Small intestine (tissue), 7 donors: ENCODE measurements around the gene IFNGR2. TPM values are rescaled to one million over a fixed set of nuclear protein-coding genes. Genes with fewer than 3 reads are reported as not detected.
A peak's percentile ranks its signal among the peaks of the same experiment; 100 is the strongest.

ENCODE experiments used
- DNase-seq, 2 donors: peaks; one replicate each; pipeline versions ENCODE4 v3.0.0 to v3.0.0-alpha.2; 2013
- FAIRE-seq: peaks from 2 replicates; lab custom pipeline; 2012; peaks lifted over from hg19 to GRCh38; lab: Jason Lieb, UNC
- H3K27ac ChIP-seq, 3 donors: one replicate each; pipeline ENCODE4 v1.5.1; 2013; ENCODE audit warnings: low read length in 2 of 3, mild to moderate bottlenecking in 2 of 3, control low read depth in 1 of 3, inconsistent platforms in 1 of 3, low read depth in 1 of 3, moderate library complexity in 1 of 3
- H3K27me3 ChIP-seq, 3 donors: one replicate each; pipeline ENCODE4 v1.6.1; 2013; ENCODE audit warnings: low read length in 3 of 3, inconsistent platforms in 1 of 3; ENCODE audit not compliant: control insufficient read depth in 3 of 3, insufficient read depth in 3 of 3
- H3K36me3 ChIP-seq, 3 donors: one replicate each; pipeline ENCODE4 v1.6.1; 2013; ENCODE audit warnings: low read length in 3 of 3, inconsistent platforms in 1 of 3, low read depth in 1 of 3, mild to moderate bottlenecking in 1 of 3, moderate library complexity in 1 of 3; ENCODE audit not compliant: control insufficient read depth in 3 of 3, insufficient read depth in 2 of 3
- H3K4me1 ChIP-seq, 3 donors: one replicate each; pipeline ENCODE4 v1.6.1; 2013; ENCODE audit warnings: low read length in 2 of 3, inconsistent platforms in 1 of 3, low read depth in 1 of 3, mild to moderate bottlenecking in 1 of 3, moderate library complexity in 1 of 3; ENCODE audit not compliant: control insufficient read depth in 3 of 3, insufficient read depth in 2 of 3
- H3K4me3 ChIP-seq, 3 donors: one replicate each; pipeline ENCODE4 v1.5.1; 2013; ENCODE audit warnings: low read length in 3 of 3, control low read depth in 1 of 3, inconsistent platforms in 1 of 3, low read depth in 1 of 3, mild to moderate bottlenecking in 1 of 3, moderate library complexity in 1 of 3
- H3K9me3 ChIP-seq, 2 donors: one replicate each; pipeline ENCODE4 v1.6.1; 2013; ENCODE audit warnings: low read depth in 1 of 2, low read length in 1 of 2; ENCODE audit not compliant: control insufficient read depth in 2 of 2, insufficient read depth in 1 of 2
- WGBS, 3 donors: extraction: QIAGEN DNeasy Blood & Tissue Kit; methylation state at CpG; one replicate each; pipeline ENCODE4 v1.1.7; 2013; 5-methylcytosine and 5-hydroxymethylcytosine counted together
- polyA plus RNA-seq, 4 donors: library from polyadenylated mRNA; stranded (reverse) in 3 of 4; unstranded in 1 of 4; fragments of 200-250 nt in 3 of 4; fragments of 120-200 nt in 1 of 4; gene quantifications; one replicate each; pipeline versions ENCODE4 v1.2.1 to v1.2.3, GENCODE V29; 2013
- donor health status: healthy with polysubstance abuse.
- donor health status: control.
- donor health status: control.
- donor health status: Bipolar disorder and iron deficiency.
- donor health status: healthy.

Gene IFNGR2
- polyA plus RNA-seq, 4 donors = 42.8 to 121 (median 68.8) TPM

DNA sequence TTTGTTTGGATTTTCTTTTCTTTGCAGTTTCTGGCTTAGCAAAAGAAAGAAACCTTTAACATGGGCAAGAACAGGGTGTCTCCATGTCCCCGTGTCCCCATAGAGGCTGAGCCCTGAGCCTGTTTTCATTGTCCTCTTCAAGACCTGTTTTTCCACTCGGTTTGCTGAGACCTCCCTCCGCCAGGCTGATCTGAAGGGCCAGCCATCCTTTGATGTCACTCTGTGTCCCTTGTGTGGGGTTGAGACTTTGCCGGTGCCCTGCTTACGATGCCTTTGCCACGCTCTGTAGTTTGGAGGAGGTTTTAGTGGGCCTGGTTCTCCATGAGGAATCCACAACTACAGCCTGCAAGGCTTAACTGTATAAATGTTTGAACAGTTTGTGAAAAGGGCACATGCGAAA lies 23.8 kb downstream of the IFNGR2 start:
- WGBS, 3 donors = 87 to 90% (median 88%) methylated on average over 7 of the region's 7 CpGs
- FAIRE-seq = no peak

DNA sequence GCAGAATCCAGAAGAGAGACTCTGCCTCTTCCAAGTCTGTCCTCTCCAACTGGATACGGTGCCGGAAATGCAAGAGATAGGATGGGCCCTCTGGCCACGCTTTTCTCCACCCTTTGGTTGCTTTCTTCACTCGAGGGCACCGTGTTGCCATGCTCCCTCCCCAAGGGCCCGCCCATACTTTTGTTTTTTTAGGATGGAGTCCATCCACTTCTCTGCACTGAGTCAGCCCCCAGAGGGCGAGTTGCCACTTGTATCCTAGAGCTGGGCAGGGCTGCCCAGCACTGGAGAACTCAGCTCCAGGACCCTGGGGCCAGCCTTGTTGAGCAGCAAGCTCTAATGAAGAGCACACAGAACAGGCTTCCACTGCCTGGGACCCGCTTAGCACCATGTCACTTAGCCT lies 25.5 kb downstream of the IFNGR2 start:
- no peak for DNase-seq
- H3K36me3 ChIP-seq = peaks cover 15 to 89% (median 17%) of the 10 kb centered on the region in 3 donors
- H3K9me3 ChIP-seq = no peaks in the 10 kb centered on the region
- no peak for FAIRE-seq
- H3K27me3 ChIP-seq = no peaks in the 10 kb centered on the region
- WGBS, 3 donors = 89 to 91% (median 90%) methylated on average over 8 of the region's 8 CpGs
- H3K27ac ChIP-seq = no peak overlapping the region
- H3K4me3 ChIP-seq = no peak overlapping the region
- peaks cover 0 to 5% (median 5%) of the 10 kb centered on the region in 3 donors for H3K4me1 ChIP-seq

More for the DNA sequence above, 23.8 kb downstream of the IFNGR2 start:
- peaks cover 0 to 5% (median 5%) of the 10 kb centered on the region in 3 donors for H3K4me1 ChIP-seq
- H3K27me3 ChIP-seq = no peaks in the 10 kb centered on the region
- DNase-seq = no peak
- no peak overlapping the region for H3K27ac ChIP-seq
- no peak overlapping the region for H3K4me3 ChIP-seq
- no peaks in the 10 kb centered on the region for H3K9me3 ChIP-seq
- H3K36me3 ChIP-seq = peaks cover 6 to 83% (median 8%) of the 10 kb centered on the region in 3 donors

DNA sequence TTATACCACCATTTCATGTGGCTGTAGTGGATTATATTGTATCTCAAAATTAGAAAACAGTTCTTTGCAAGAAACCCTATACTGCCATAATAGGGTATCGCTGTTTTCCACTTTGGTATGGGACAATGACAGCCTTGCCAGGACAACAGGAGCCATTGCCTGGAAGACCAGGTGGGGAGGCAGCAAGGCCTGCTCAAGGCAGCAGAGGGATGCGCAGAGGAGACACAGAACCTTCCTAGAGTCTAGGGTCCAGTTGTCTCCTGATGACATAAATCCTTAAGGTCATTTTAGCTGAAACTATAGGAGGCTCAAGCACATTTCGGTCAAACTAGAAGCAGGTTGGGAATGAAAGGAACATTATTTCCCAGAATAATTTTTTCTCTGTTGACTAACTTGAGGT lies 27.6 kb downstream of the IFNGR2 start:
- 87 to 100% (median 100%) methylated on average over 3 of the region's 3 CpGs for WGBS, 3 donors
- Histone ChIP-seq H3K9me3 (no peaks in the 10 kb centered on the region), H3K27ac (no peak overlapping the region), H3K4me3 (no peak overlapping the region), H3K4me1 (peaks cover 0 to 4% (median 0%) of the 10 kb centered on the region in 3 donors), H3K36me3 (peaks cover 17 to 81% (median 23%) of the 10 kb centered on the region in 3 donors), H3K27me3 (no peaks in the 10 kb centered on the region)
- DNase-seq = no peak
- no peak for FAIRE-seq

DNA sequence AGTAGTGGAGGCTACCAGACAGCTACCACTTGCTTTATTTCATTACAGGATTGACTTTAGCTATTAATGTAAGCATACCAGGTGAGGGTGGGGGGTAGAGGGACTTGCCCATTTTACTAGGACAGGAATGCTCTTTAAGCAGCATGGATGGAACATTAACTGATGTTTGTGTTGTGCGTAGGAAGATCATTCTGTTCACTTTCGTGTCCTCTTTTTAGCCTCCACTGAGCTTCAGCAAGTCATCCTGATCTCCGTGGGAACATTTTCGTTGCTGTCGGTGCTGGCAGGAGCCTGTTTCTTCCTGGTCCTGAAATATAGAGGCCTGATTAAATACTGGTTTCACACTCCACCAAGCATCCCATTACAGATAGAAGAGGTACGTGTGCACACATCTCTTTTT lies 29.3 kb downstream of the IFNGR2 start:
- H3K27ac ChIP-seq = peak overlapping the region in 1 of 3 donors; percentile 32
- H3K9me3 ChIP-seq = no peaks in the 10 kb centered on the region
- peaks cover 17 to 79% (median 23%) of the 10 kb centered on the region in 3 donors for H3K36me3 ChIP-seq
- H3K4me1 ChIP-seq = peaks cover 0 to 4% (median 0%) of the 10 kb centered on the region in 3 donors
- no peak overlapping the region for H3K4me3 ChIP-seq
- no peaks in the 10 kb centered on the region for H3K27me3 ChIP-seq
- FAIRE-seq = no peak
- 91 to 94% (median 92%) methylated on average over 6 of the region's 6 CpGs for WGBS, 3 donors
- DNase-seq = no peak

DNA sequence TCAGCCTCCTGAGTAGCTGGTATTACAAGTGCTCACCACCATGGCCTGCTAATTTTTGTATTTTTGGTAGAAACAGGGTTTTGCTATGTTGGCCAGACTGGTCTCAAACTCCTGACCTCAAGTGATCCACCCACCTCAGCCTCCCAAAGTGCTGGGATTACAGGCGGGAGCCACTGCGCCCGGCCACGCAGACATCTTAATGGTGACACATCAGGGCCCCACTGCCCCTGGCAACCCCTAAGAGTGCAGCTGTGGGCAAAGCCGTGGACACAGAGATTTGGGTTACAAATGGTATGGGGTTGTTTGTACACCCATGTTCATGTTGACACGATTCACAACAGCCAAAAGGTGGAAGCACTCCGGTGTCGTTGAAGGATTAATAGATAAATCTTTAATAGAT lies 29.8 kb downstream of the IFNGR2 start:
- Histone ChIP-seq H3K4me3 (no peak overlapping the region), H3K9me3 (no peaks in the 10 kb centered on the region), H3K27ac (peak overlapping the region in 1 of 3 donors; percentile 32), H3K4me1 (peaks cover 0 to 4% (median 0%) of the 10 kb centered on the region in 3 donors), H3K27me3 (no peaks in the 10 kb centered on the region), H3K36me3 (peaks cover 19 to 81% (median 23%) of the 10 kb centered on the region in 3 donors)
- no peak for DNase-seq
- WGBS, 3 donors = 92 to 95% (median 95%) methylated on average over 8 of the region's 8 CpGs
- no peak for FAIRE-seq

DNA sequence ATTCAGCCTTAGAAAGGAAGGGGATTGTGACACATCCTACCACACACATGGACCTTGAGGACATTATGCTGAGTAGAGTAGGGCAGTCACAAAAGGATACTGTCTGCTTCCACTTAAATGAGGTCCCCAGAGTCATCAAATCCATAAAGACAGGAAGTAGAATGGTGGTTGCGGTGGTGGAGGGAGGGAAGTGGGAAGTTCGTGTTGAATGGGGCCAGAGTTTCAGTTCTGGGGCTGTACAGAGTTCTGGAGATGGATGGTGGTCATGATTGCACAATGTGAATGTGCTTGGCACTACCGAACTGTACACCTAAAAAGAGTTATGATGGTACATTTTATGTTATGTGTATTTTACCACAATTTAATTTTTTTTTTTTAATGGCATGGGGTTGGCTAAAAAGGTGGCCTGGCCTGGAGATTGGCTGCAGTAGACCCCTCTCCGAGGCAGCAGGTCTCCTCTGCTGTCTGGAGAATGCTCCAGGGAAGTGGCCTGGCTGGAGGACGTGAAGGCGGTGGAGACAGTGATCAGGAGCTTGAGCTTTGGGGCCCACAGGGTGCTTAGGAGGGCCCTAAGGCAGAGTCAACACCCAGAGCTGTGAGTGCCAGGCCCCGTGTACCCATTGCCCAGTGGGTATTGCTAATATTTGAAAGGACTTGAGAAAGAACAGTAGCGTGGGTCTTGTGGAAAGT lies 30.4 kb downstream of the IFNGR2 start:
- DNase-seq (no peak), FAIRE-seq (no peak)
- 81 to 88% (median 83%) methylated on average over 8 of the region's 8 CpGs for WGBS, 3 donors
- peak overlapping the region in 1 of 3 donors; percentile 80 for H3K27ac ChIP-seq
- H3K4me3 ChIP-seq = no peak overlapping the region
- H3K9me3 ChIP-seq = no peaks in the 10 kb centered on the region
- H3K4me1 ChIP-seq = peaks cover 0 to 4% (median 0%) of the 10 kb centered on the region in 3 donors
- no peaks in the 10 kb centered on the region for H3K27me3 ChIP-seq
- peaks cover 19 to 80% (median 22%) of the 10 kb centered on the region in 3 donors for H3K36me3 ChIP-seq

DNA sequence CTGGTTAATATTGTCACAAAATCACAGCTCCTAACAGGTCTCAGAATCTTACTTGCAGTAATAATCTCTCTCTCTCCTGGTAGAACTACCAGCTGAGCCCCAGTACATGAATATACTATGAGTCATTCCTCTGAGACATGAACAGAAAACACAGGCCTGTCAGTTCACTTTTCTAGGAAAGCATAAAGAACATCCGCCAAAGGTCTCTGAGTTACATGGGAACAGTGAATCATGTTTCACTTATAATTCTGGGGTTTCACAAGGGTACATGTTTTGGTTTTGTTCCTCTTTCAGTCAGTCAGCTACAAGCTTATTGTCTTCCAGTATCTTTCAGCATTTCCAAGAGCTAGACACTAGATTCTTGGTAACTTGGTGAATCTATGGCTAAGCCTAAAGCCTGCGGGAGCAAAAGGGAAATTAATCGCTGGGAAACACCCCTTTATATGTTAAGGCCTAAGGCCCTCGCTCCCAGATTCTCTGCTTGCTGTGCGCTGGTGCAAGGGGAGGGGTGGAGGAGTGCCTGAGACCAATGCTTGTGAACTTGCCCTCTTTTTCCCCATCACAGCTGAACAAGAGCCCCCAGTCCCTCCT lies 31.7 kb downstream of the IFNGR2 start:
- FAIRE-seq (no peak), DNase-seq (no peak)
- H3K4me3 ChIP-seq = no peak overlapping the region
- H3K9me3 ChIP-seq = no peaks in the 10 kb centered on the region
- 67 to 86% (median 77%) methylated on average over 5 of the region's 5 CpGs for WGBS, 3 donors
- H3K27me3 ChIP-seq = no peaks in the 10 kb centered on the region
- H3K27ac ChIP-seq = peak overlapping the region in 1 of 3 donors; percentile 82
- H3K36me3 ChIP-seq = peaks cover 13 to 74% (median 18%) of the 10 kb centered on the region in 3 donors
- peaks cover 0 to 4% (median 0%) of the 10 kb centered on the region in 3 donors for H3K4me1 ChIP-seq

DNA sequence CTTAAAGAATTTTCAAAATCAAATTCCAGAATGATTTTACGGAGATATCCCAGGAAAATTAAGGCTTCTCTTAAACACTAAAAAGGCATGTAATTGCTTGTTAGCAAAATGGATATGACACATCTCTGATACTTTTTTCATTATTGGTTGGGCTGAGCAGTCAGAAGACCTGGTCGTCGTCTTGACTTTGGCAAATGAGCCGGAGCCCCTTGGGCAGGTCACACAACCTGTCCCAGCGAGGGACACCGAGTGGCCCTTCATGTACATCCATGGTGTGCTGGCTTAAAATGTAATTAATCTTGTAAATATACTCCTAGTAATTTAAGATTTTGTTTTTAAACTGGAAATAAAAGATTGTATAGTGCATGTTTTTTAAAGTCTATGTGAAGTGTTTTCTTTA lies 33.9 kb downstream of the IFNGR2 start:
- Histone ChIP-seq H3K4me3 (no peak overlapping the region), H3K27me3 (no peaks in the 10 kb centered on the region), H3K27ac (no peak overlapping the region), H3K36me3 (peaks cover 11 to 64% (median 18%) of the 10 kb centered on the region in 3 donors), H3K4me1 (peaks cover 0 to 4% (median 0%) of the 10 kb centered on the region in 3 donors), H3K9me3 (no peaks in the 10 kb centered on the region)
- FAIRE-seq = no peak
- DNase-seq = no peak
- 81 to 87% (median 82%) methylated on average over 6 of the region's 6 CpGs for WGBS, 3 donors
